HG03575 (cell line): Measurements from ENCODE around the gene DIP2C.

Experiments used
- ATAC-seq: cut with Tn5 transposase; IDR thresholded peaks from one replicate; pipeline ENCODE4 v1.9.1; 2021; ENCODE audit not compliant: unreplicated experiment, insufficient number of reproducible peaks, low FRiP score; ENCODE audit errors: extremely low read depth

The DIP2C gene

GRCh38 chr10:389261-389790 is 300.1 kb downstream of the DIP2C start:
- no peak for ATAC-seq

DNA sequence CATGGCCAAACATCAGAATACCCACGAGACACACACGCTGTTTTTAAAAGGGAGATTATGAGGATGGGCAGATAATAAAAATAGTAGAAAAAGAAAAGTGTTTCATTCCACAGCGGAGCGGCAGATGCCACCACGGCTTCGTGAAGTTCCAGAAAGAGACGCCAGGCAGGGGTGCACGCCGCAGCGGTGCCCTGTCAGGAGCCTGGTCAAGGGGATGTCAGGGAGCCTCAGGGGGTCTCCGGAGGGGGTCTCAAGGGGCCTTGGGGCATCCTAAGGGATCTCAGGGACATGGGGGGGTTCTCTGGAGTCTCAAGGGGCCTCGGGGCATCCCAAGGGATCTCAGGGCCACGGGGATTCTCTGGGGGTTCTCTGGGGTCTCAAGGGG is 300.8 kb downstream of the DIP2C start:
- ATAC-seq, result no peak

DNA sequence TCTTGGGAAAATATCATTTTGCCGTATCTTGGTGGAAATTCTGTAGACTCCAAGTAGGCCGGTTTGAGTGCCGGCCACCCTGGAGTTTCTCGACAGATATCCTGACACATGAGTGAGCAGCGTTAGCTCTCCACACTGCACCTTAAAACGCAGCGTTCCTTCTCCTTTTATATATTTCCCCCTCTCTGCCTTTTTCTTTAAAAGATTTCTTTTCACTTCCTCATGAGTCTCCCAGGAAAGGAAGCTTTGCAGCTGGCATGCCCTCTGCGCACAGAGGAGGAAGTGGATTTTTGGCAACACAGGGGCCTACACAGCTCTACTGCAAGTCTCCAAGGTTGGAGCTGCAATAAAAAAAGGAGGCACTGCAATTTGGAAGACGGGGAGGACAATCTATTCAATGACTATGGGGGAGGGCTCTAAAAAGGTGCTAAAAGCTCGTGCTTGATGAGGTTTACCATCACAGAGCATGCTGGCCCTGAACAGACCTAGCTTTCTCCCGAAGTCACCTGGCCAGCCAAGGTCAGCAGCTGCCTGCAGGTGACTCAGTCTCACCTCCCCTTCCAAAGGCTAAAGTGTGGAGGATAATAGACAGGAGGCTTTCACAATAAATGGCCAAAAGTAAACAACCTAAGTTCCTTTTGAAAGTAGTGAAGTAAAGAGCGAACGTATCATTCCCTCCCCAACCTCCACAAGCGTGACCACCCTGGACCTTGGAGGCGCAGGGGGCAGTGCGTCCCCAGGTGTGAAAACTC is 301.4 kb downstream of the DIP2C start:
- ATAC-seq, result no peak

GRCh38 chr10:387593-387891 is 301.9 kb downstream of the DIP2C start:
- ATAC-seq, result no peak

DNA sequence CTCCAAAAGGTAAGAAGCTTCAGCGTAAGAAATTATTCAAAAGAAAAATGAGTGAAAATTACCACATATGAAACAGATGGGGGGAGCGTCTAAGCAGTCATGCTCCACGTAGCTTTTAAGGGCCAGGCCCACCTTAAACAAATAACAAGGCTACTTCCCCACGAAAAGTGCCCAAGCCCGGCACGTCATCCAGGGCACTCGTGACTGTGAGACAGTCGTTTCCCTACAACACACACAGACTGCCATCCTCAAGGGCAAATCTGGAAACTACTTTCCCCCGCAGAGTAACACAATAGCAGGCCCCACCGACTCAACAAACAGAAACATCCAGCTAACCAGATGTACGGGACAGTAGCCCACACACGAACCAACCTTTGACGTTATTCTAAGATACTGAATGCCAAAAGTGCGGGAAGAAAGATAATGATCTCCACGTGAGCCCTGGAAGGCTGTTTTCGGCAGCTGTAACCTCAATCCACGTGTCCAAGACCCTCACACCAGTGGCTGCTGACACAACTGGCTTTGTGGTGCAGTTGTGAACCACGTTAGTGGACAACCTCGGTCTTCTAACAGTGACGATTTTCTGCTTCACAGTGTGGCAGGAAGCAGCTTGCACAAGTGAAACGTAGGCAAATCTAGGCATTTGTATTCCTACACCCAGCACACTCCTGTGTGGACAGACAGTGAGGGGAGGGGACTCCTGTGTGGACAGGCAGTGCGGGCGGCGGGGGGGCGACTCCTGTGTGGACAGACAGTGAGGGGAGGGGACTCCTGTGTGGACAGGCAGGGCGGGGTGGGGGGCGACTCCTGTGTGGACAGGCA is 302.5 kb downstream of the DIP2C start:
- no peak for ATAC-seq

- ATAC-seq, result no peak
These were observed 303.7 kb downstream of the DIP2C start for GRCh38 chr10:385571-386300.

GRCh38 chr10:384538-385305 is 304.7 kb downstream of the DIP2C start:
- ATAC-seq, result no peak

- ATAC-seq, result no peak
These were observed 305.9 kb downstream of the DIP2C start for GRCh38 chr10:383519-383918.

DNA sequence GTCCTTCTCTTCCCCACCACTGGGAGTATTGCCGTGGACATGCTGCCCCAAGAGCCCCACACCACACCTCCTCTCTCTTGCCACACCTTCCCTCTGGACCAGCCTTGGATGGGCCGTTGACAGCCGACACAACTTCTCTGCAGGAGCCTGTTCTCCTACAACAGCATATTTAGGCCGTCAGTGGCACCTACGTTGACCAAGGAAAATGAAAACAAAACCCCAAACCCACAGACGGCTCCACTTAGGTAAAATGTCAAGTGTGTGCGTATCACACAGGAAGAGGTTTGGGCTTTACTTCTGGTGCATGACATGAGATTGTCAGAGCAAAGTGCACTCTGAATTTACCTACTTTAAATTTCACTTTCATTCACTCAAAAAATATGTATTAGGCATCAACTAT is 307.7 kb downstream of the DIP2C start:
- no peak for ATAC-seq

DNA sequence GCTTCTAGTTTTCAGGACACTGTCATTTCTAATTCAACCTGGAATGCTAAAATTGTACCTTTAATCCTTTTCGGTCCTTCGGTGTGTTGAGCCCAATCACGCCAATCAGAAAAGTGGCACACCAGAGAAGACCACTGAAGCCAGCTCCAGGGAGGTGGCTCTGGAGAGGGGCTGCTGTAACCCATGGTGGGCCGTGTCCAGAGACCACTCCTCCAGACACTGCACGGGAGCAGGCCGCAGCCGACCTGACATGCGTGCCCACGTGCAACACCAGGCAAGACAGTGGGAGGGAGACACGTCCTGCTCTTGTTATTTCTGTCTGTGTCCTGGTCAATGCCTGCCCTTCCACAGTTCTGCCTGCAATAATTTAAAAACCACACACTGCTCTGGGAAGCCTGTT is 308.1 kb downstream of the DIP2C start:
- no peak for ATAC-seq

GRCh38 chr10:380313-380940 is 309.0 kb downstream of the DIP2C start:
- ATAC-seq, result no peak

- ATAC-seq, result no peak
These were observed 310.4 kb downstream of the DIP2C start for GRCh38 chr10:378930-379704.

GRCh38 chr10:378230-378929 is 311.1 kb downstream of the DIP2C start:
- no peak for ATAC-seq

DNA sequence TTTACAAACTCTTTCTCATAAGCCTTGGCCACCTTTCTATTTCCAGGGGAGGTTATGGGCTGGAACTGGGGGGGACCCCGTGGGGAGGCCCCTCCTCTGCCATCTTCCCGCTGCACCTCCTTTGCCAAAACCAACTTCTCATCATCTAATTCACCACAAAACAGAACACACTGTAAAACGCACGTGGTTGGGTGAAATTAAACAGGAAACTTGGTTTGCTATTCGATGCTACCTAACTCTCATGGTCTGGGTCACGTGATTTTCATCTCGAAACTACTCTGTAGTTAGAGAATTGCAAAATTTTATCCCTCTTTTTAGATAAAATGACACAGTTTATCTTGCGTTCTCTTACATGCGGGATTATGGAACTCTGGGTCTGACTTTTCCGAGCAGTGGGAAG is 312.2 kb downstream of the DIP2C start:
- no peak for ATAC-seq

DNA sequence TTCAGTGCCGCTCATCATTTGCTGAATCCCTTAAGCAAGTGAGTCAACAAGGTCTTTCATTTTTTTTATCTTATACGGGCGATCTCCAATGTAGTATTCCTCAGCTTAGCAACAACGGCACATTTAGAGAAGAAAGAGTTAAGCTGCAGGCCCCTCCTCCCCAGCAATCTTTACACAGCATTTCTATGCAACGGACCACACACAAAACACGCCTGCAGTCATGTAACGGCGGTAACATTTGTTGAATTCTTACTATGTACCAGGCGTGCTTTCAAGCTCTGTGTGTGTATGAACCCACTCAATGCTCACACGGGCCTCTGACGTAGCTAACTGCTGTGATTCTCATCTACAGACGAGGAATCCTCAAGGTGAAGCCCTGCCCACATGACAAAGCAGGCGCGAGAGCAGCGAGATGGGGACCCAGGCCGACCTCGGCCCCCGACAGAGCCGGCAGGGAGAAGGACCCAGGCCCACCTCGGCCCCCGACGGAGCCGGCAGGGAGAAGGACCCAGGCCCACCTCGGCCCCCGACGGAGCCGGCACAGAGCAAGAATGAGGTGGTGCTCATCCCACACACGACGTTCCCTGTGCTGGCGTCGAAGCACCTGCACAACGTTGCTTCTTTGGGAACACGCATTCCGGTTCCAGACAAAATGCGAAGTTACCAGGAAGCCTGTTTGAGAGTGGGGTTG is 313.5 kb downstream of the DIP2C start:
- no peak for ATAC-seq

DNA sequence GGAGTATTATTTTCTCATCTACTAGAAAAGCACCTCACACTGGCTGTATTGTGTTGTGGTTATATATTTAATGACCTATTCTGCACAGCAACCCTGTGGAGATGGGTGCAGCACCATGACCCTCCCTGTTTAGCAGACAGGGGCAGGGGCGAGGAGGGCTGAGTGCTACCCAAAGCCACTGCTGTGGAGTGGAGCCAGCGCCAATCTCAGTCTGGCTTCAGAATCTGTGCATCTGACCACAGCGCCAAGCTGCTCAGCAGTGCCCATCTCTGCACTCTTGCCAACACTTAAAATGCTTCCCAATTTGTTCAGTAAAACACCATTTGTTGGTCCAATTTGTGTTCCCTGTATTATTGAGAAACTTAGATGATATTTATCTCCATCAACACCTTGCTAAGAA is 315.1 kb downstream of the DIP2C start:
- no peak for ATAC-seq
